ENCODE data around the gene PRKAA1.

PRKAA1 gene

GRCh38 chr5:40780199-40780598 lies 18.0 kb downstream of the PRKAA1 start:
- no peak for DNase-seq (ENCODE audit: low read depth)

DNA sequence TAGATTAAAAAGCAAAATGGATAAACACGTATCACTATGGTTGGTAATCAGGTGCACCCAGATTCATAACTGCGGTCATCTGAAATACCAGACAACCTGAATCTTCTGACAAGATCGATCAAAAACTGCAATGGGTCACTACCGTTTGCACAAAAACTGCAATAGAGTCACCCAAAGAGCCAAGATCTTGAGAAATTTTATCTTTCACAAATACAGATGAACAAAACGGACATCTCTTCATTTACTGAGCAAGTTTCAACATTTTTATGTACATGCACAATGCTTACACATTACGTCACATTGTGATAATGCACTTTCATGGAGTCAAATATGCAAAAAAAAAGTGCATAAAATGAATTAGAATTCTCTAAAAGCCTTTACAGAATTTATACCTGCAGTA lies 18.6 kb downstream of the PRKAA1 start:
- DNase-seq (ENCODE audit: low read depth): no peak

DNA sequence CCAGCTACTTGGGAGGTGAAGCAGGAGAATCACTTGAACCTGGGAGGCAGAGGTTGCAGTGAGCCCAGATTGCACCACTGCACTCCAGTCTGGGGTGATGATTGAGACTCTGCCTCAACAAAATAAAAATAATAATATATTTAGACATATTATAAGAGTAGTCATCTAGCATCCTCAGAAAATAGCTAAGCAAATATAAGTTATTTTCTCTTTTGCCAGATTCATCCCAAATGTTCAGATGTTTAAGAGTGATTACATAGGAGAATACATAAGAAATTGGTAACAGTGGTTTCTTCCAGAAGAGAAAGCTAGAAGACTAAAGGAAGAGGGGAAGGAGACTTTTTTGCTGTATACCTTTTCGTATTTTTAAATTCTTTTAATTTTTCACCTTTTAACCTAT lies 20.0 kb downstream of the PRKAA1 start:
- no peak for DNase-seq (ENCODE audit: low read depth)

- no peak for DNase-seq (ENCODE audit: low read depth)
Measured at GRCh38 chr5:40776658-40776977, 21.6 kb downstream of the PRKAA1 start.

- no peak for DNase-seq (ENCODE audit: low read depth)
Measured at GRCh38 chr5:40775846-40776657, 22.1 kb downstream of the PRKAA1 start.

- no peak for DNase-seq (ENCODE audit: low read depth)
Measured at GRCh38 chr5:40775085-40775845, 22.9 kb downstream of the PRKAA1 start.

GRCh38 chr5:40774623-40775022 lies 23.6 kb downstream of the PRKAA1 start:
- no peak for DNase-seq (ENCODE audit: low read depth)

GRCh38 chr5:40770764-40771163 lies 27.4 kb downstream of the PRKAA1 start:
- DNase-seq (ENCODE audit: low read depth): no peak

GRCh38 chr5:40762705-40763104 lies 35.5 kb downstream of the PRKAA1 start:
- no peak for DNase-seq (ENCODE audit: low read depth)

DNA sequence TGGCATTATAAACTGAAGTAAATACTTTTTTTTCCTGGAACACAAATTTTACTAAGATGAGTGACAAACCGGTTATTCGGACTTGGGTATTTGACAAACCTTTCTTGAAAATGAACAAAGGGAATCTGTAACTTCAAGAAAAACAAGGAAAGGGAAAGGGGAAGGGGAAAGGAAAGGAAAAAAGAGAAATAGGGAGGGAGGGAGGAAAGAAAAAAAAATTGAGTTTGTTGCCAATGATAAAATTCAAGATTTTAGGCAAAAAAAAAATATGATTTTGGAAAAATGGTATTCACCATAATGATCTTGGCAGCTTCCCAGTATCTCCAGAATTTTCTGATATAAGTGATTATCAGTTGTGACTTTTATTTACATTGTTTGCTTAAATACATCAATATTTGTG lies 40.8 kb downstream of the PRKAA1 start:
- DNase-seq (ENCODE audit: low read depth): no peak

DNA sequence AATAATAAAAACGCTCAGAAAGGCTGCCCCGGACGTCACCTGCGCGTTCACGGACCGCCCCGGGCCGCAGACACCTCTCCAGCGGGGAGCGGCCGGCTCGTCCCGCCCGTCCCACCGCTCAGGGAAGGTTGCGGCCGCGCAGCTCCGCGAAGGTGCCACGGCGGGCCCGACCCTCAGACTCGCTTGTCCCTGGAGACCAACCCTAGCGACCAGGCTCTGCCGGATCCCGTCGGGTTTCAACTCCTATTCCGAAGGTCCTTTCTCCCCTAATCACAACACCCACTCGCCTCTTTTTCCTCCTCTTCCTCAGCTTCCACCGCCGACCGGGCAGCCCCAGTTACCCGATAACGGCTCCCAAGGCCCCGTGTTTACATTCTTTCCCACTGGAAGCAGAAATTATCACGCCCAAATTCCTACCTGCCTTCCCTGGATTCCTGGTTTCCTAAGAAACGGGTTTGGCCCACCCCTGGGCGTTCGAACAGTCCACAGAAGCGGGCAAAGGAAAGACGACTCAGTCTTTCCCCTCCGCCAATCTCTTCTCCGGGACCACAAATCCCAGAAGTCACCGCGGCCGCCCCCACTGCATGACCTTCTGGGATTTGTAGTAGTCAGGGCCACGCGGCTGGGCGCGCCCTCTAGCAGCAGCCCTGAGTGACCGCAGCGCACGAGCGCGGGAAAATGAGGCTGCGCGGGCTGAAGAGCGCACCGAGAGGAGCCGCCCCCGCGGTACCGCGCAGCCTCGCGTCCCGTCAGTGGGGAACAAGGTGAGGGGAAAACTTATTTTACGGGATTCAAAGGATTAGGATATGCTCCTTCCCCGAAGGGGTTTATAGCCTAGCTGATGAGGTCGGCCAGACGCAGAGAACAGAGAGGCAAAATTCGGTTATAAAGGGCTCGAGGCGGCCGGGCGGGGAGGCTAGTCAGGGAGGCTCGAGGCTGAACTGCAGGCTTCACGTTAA lies 42.5 kb downstream of the PRKAA1 start, which contains the start of gene TTC33:
TTC33 (minus strand) TSS at position 555 of the 959 bp plus-strand sequence. CDS start 8,943 bp downstream, outside the sequence.
- peak; percentile 89 for DNase-seq (ENCODE audit: low read depth)

DNA sequence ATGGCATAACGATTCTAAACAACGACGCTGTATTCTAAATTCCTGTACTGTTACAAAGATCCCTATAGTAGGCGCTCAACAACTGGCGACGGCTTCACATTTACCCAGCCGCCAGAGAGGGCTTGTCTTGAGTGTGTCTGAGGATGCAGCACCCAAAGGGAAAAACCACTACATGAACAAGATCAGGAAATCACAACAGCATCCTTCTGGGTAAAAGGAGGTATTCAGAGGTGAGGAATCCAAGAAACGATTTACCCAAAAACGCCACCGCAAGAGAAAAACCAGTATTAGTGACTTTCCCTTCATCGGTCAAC lies 43.1 kb downstream of the PRKAA1 start:
- DNase-seq (ENCODE audit: low read depth): peak; percentile 50

- no peak for DNase-seq (ENCODE audit: low read depth)
Measured at GRCh38 chr5:40754381-40755092, 43.6 kb downstream of the PRKAA1 start.

- DNase-seq (ENCODE audit: low read depth): no peak
Measured at GRCh38 chr5:40746703-40747102, 51.5 kb downstream of the PRKAA1 start.

GRCh38 chr5:40743771-40744170 lies 54.4 kb downstream of the PRKAA1 start:
- no peak for DNase-seq (ENCODE audit: low read depth)

GRCh38 chr5:40738502-40738901 lies 59.7 kb downstream of the PRKAA1 start:
- no peak for DNase-seq (ENCODE audit: low read depth)

- no peak for DNase-seq (ENCODE audit: low read depth)
Measured at GRCh38 chr5:40736103-40736875, 61.9 kb downstream of the PRKAA1 start.

GRCh38 chr5:40735609-40736008 lies 62.6 kb downstream of the PRKAA1 start:
- DNase-seq (ENCODE audit: low read depth): no peak

- no peak for DNase-seq (ENCODE audit: low read depth)
Measured at GRCh38 chr5:40734986-40735385, 63.2 kb downstream of the PRKAA1 start.

DNA sequence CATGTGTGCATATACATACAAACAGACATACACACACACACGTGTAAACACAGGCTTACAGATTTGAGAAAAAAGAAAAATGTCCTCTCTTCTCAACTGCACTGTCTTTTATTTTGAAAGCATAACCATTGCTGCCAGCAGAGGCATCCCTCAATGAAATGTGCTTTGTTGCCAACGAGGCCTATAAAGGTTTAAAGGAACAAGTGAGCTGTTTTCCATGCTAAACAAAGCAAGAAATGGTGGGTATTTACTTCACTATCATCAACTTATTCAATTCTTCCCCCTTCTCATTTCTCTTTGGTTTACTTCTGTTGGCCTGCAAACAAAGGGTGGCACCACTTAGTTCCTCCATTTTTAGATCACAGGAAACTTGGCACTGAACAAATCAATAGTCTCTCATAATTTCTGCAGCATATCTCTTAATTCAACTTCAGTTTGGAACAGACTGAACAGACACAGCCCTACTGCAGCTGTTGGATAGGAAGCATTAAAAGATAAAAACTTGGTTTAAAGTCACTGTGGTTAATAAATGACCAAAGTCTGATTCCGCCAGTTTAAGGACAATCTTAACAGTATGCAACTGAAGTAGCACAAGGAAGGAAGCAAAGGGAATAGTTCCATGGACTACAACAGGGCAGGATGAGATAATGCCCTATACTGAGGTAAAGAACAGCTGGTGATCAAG lies 64.2 kb downstream of the PRKAA1 start:
- DNase-seq (ENCODE audit: low read depth): no peak

Measured in activated T-cell treated with anti-CD3 and anti-CD28 coated beads for 1 hour (primary cell).